Stimulated activated CD4-positive, alpha-beta T cell treated with anti-CD3 and anti-CD28 coated beads, Interleukin-1b, Interleukin-23, amount 100 ng/mL, for 48 hours (primary cell): ENCODE measurements around the gene FUT1.
A peak's percentile ranks its signal among the peaks of the same experiment; 100 is the strongest.

Experiments
- DNase-seq: peaks from one replicate; pipeline ENCODE4 v3.0.0-alpha.2; 2020

Gene FUT1

DNA sequence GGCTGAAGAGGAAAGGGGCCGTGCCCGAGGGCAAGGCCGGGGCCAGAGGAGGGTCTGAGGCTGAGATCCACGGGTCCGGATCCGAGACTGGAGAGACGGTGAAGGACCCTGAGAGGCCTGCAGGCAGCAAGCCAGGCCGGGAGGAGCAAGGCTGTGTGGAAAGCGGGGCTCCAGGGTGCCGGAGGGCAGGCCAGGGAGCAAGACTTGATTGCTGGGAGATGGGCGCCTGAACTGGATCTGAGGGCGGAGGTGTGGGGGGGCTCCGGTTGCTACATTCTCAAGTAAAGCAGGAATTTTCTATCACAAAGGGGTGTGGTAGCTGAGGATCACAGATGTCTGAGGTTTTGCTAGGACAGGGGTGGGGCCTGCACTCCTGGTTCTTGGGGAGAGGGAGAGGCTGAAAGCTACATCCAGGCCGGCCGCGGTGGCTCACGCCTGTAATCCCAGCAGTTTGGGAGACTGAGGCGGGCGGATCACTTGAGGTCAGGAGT, 36.7 kb downstream of the FUT1 start:
- DNase-seq, result no peak

DNA sequence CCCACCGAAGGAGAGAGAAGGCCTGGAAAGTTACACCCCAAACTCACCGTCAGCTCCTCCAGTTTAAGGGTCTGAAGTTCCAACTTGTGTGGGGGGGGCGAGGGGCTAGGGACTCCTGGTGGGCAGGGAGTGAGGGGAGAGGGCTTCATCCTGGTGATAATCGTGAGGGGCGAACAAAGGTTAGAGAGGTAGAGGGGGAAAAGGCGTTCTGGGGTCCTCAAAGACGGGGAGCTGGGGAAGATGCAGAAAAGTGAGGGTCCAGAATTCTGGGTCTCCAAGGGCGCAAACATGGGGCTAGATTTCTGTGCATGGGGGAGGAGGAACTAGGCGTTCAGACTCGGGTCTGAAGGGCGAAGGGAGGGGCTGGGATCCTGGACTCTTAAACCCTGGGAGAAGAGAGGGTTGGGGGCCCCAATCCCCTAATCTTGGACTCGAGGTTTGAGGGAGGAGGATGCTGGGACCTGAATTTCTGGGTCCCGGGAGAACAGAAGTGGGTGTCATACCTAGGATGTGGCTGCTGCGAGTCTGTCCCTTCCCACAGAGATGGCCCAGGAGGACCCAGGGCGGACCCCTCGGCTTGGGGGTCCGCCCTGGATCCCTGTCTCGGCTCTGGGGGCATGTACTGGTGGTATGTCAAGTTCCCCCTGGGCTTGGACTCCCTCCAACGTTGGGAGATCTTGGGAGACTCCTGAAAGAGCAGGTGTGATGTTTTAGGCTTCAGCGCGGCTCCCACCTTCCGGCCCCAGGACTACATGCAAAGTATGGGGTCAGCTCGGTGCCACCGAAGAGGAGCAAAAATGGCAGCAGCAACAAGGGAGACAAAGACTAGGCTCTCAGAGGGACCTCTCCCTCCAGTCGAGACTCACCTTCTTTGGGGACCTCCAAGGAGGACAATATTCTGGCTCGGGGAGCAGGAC, 37.4 kb downstream of the FUT1 start:
- DNase-seq, result no peak

DNA sequence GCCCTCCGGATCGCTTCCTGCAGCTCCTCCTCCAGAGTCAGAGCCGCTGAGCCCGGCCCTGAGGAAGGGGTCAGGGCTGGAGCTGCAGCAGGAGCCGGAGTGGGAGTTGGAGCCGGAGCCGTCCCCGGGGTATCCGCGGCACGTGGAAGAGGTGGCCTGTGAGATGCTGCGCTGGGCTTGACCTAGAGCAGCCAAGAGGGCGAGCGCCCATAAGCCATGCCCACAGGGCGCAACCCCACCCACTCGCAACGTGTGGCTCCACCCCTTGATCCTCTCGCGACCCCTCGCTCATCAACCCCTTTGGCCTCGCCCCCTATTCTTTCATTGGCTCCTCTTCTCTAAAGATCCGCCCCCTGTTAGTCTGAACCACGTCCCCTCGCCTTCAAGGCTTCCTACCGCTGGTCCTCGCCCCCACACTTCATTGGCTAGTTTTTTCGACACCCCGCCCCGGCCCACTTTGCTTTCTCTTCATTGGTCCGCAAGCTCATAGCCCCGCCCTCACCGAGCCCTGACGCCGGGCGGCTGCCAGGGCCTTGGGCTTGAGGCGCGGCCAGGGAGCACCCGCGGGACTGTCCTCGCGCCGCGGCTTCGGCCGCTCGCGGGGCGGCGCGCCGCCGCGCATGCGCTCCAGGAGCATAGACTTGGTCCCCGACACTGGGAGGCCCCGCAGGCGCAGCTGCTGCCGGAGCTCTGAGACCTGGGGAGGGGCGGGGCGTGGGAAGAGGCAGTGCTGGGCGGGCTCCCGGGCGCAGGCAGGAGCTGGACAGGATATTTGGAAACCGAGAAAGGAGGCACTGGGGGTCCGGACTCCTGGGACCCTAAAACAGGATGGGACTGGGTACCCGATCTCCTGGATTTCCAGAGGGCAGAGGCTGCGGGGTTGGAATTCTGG, 38.3 kb downstream of the FUT1 start:
- DNase-seq, result peak; percentile 99

DNA sequence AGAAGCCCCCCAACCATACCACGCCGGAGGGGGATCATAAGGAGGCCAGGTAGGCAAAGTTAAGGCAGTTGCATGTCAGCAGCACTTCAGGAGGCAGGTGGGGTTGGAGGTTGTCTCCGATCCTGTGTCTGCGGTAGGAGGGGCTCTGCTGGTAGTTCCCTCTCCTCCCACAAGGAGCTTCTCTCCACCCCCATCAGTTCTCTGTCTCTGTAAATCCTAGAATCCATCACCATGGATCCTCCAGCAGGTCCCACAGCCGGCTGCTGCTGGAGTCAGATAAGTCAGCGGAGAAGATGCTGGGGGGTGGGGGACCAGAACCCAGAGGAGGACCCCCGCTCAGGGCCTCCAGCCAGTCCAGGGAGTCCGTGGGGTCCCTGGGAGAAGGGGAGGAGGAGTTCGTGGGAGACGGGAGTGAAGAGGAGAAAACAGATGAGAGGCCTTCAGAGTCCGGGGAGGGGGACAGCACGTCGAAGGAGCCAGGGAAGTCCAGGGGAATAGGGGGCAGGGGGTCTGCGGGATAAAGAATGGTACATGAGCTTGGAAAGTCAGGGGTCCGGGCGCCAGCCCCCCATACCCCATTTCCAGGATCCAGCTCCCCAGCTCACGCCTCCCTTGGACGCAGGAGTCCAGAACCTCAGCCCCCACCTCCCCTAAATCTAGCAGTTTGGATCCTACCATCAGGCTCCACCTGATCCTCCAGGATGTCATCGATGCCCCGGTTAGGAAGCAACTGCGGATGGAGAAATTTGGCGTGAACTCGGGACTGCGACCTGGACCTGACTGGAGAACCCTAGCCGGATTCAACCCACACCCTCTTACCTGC, 39.2 kb downstream of the FUT1 start:
- no peak for DNase-seq

DNA sequence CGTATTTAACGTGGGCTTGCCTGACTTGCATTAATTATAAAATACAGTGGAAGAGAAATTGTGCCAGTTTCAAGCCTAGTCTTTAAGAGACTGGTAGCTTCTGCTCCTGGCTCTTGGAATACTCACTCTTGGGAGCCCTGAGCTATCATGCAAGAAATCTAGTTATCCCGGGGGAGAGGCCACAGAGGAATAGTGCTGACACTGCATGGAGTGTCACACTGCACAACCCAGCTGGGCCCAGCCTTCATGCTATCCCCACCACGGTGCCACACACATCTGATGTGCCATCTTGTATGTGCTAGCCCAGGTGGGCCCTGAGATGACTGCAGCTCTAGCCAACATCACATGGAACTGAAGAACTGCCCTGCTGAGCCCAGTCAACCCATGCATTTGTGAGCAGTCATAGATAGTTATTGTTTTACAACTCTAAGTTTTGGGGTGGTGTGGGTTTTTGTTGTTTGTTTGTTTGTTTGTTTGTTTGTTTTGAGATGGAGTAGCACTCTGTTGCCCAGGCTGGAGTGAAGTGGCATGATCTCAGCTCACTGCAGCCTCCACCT, 41.3 kb downstream of the FUT1 start:
- no peak for DNase-seq

DNA sequence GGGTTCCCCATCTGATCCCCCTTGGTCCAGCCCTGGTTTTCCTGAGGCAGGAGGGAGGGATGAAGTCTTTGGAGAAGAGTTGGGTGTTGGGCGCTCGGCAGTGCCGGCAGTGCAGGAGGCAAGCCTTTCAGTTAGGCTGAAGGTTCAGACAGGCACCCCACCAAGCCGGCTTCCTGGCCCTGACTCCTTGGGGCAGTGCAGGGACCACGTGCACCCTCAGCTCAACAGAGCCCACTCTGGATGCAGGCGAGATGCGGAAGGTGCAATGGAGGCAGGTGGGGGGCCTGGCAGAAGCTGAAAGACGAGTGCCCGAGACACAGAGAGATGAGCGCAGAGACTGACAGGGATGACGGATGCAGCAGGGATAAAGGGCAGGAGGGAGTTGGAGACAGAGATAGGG, 44.0 kb downstream of the FUT1 start:
- no peak for DNase-seq

DNA sequence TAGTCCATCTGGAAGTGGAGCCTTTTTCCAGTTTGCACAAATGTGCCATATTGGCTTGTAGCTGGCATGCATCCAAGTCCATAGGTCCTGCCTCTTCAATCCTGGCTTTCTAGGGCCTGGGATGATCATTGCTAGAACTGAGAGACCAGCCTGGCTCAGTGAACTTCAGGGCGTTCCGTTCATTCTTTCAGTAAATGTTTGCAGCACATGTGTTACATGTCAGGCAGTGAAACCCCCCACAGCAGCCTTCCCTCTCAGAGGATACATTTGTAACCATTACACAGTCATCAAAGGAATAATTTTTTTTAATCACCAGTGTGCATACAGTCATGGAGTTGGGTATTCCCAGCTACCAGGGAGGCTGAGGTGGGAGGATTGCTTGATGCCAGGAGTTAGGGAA, 47.0 kb downstream of the FUT1 start:
- no peak for DNase-seq

DNA sequence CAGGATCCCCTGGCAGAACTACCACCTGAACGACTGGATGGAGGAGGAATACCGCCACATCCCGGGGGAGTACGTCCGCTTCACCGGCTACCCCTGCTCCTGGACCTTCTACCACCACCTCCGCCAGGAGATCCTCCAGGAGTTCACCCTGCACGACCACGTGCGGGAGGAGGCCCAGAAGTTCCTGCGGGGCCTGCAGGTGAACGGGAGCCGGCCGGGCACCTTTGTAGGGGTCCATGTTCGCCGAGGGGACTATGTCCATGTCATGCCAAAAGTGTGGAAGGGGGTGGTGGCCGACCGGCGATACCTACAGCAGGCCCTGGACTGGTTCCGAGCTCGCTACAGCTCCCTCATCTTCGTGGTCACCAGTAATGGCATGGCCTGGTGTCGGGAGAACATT, 49.1 kb downstream of the FUT1 start:
- DNase-seq, result no peak

DNA sequence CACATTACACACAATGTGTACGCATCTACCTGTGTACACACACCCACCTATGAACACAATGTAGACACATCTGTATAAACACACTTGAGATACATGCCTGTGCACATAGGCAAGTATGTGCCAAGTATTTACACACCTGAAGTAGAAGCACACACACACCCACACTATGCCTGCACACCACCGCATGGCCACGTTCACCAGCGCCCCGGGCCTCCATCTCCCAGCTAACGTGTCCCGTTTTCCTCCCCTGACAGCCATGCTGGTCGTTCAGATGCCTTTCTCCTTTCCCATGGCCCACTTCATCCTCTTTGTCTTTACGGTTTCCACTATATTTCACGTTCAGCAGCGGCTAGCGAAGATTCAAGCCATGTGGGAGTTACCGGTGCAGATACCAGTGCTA, 49.7 kb downstream of the FUT1 start:
- DNase-seq, result no peak

DNA sequence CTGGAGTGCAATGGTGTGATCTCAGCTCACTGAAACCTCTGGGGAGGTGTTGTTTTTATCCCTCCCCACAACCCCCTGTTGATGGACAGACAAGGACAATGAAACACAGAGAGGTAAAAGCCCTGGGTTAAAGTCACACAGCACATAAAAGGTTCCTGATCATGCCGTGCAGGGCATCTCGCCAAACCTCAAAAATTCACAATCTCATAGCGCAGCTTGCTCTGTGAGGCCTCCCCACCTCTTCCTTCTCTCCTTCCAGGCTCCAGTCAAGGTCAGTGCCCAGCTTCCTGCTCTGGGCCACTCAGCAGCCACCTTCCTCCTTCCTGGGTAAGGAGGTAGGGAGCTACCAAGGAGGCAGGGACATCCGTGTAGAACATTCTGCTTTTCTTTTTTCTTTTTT, 54.4 kb downstream of the FUT1 start:
- DNase-seq, result no peak
